HEK293 (cell line): ENCODE data around the gene BICRAL.

ENCODE experiments used
- CTCF ChIA-PET: fragments of 350-600 bp; formaldehyde crosslinking; extraction: SDS; loops from one replicate; lab custom pipeline; 2021; ENCODE audit warnings: antibody characterized with exemption; lab: Yijun Ruan, JAX
- POLR2A ChIA-PET: fragments of 300-600 bp; formaldehyde crosslinking; extraction: SDS; loops from one replicate; lab custom pipeline; 2020; ENCODE audit warnings: antibody characterized with exemption, inconsistent platforms; lab: Yijun Ruan, JAX
- H3K27ac ChIP-seq: fragments of 200-500 bp; sonication (Bioruptor generic); 2 replicates; pipeline ENCODE4 v1.5.1; 2014; ENCODE audit warnings: low read depth, low read length, control low read depth, inconsistent platforms; ENCODE audit errors: extremely low read depth
- H3K36me3 ChIP-seq, 2 experiments: fragments of 200-500 bp in 1 of 2; sonication (Bioruptor generic) in 1 of 2; 1 replicate in 1 of 2; 2 replicates in 1 of 2; pipeline ENCODE4 v1.5.1; 2014 to 2017; ENCODE audit warnings: inconsistent platforms in 2 of 2, low read length in 2 of 2; ENCODE audit not compliant: control insufficient read depth in 2 of 2, insufficient read depth in 1 of 2
- H3K4me1 ChIP-seq: fragments of 200-500 bp; sonication (Bioruptor generic); 2 replicates; pipeline ENCODE4 v1.5.1; 2014; ENCODE audit warnings: mild to moderate bottlenecking, low read length, inconsistent platforms; ENCODE audit not compliant: control insufficient read depth, insufficient read depth
- H3K4me3 ChIP-seq: 2 replicates; pipeline ENCODE4 v1.5.1; 2011; ENCODE audit warnings: low read depth, mild to moderate bottlenecking, control low read depth, low read length, moderate library complexity
- H3K9me3 ChIP-seq: fragments of 200-500 bp; sonication (Bioruptor generic); 2 replicates; pipeline ENCODE4 v1.5.1; 2014; ENCODE audit warnings: low read depth, low read length, inconsistent platforms; ENCODE audit not compliant: control insufficient read depth, insufficient read depth
- CTCF ChIP-seq: fragments of 450-650 bp; formaldehyde crosslinking; IDR thresholded peaks from 2 replicates; pipeline ENCODE4 v1.5.1; 2016; ENCODE audit warnings: missing biosample characterization, missing genetic modification characterization
- KLF7 ChIP-seq: fragments of 450-650 bp; formaldehyde crosslinking; IDR thresholded peaks from 2 replicates; pipeline ENCODE4 v1.5.1; 2016; ENCODE audit warnings: missing biosample characterization, missing genetic modification characterization, borderline replicate concordance
- OSR2 ChIP-seq: fragments of 450-650 bp; formaldehyde crosslinking; IDR thresholded peaks from 2 replicates; pipeline ENCODE4 v1.5.1; 2016; ENCODE audit warnings: missing biosample characterization, missing genetic modification characterization
- ZBTB10 ChIP-seq: fragments of 450-650 bp; formaldehyde crosslinking; IDR thresholded peaks from 2 replicates; pipeline ENCODE4 v1.5.1; 2016; ENCODE audit warnings: missing biosample characterization, missing genetic modification characterization
- ZBTB21 ChIP-seq: fragments of 450-650 bp; formaldehyde crosslinking; IDR thresholded peaks from 2 replicates; pipeline ENCODE4 v1.5.1; 2017; ENCODE audit warnings: missing biosample characterization, missing genetic modification characterization
- ZBTB7A ChIP-seq: fragments of 450-650 bp; formaldehyde crosslinking; IDR thresholded peaks from 2 replicates; pipeline ENCODE4 v1.5.1; 2016; ENCODE audit warnings: low read depth, missing biosample characterization, missing genetic modification characterization
- ZNF24 ChIP-seq: fragments of 450-650 bp; formaldehyde crosslinking; IDR thresholded peaks from 2 replicates; pipeline ENCODE4 v1.5.1; 2016; ENCODE audit warnings: missing biosample characterization, missing genetic modification characterization
- ZNF280C ChIP-seq: fragments of 450-650 bp; formaldehyde crosslinking; IDR thresholded peaks from 2 replicates; pipeline ENCODE4 v1.5.1; 2016; ENCODE audit warnings: missing biosample characterization, missing genetic modification characterization
- ZNF37A ChIP-seq: fragments of 450-650 bp; IDR thresholded peaks from 2 replicates; pipeline ENCODE4 v1.5.1; 2018; ENCODE audit warnings: missing biosample characterization, missing genetic modification characterization
- ZNF560 ChIP-seq: fragments of 450-650 bp; formaldehyde crosslinking; IDR thresholded peaks from 2 replicates; pipeline ENCODE4 v1.5.1; 2017; ENCODE audit warnings: missing biosample characterization, missing genetic modification characterization, borderline replicate concordance
- ZNF610 ChIP-seq: fragments of 450-650 bp; formaldehyde crosslinking; IDR thresholded peaks from 2 replicates; pipeline ENCODE4 v1.5.1; 2016; ENCODE audit warnings: missing biosample characterization, missing genetic modification characterization, borderline replicate concordance
- ZNF704 ChIP-seq: fragments of 450-650 bp; formaldehyde crosslinking; IDR thresholded peaks from 2 replicates; pipeline ENCODE4 v1.5.1; 2016; ENCODE audit warnings: missing biosample characterization, missing genetic modification characterization
- ZNF776 ChIP-seq: fragments of 450-650 bp; formaldehyde crosslinking; IDR thresholded peaks from 2 replicates; pipeline ENCODE4 v1.5.0; 2017; ENCODE audit warnings: missing biosample characterization, missing genetic modification characterization, borderline replicate concordance
- ZNF830 ChIP-seq: fragments of 450-650 bp; IDR thresholded peaks from 2 replicates; pipeline ENCODE4 v1.5.0; 2018; ENCODE audit warnings: missing biosample characterization, missing genetic modification characterization, low read depth, mild to moderate bottlenecking, moderate library complexity
- TF ChIP-seq, protein P1 (sequence below): fragments of 450-650 bp; formaldehyde crosslinking; IDR thresholded peaks from 2 replicates; pipeline ENCODE4 v1.5.1; 2017; ENCODE audit warnings: missing biosample characterization, missing genetic modification characterization
- TF ChIP-seq, protein P2 (sequence below): fragments of 450-650 bp; IDR thresholded peaks from 2 replicates; pipeline ENCODE4 v1.5.1; 2018; ENCODE audit warnings: missing biosample characterization, mild to moderate bottlenecking, missing genetic modification characterization

The BICRAL gene

DNA sequence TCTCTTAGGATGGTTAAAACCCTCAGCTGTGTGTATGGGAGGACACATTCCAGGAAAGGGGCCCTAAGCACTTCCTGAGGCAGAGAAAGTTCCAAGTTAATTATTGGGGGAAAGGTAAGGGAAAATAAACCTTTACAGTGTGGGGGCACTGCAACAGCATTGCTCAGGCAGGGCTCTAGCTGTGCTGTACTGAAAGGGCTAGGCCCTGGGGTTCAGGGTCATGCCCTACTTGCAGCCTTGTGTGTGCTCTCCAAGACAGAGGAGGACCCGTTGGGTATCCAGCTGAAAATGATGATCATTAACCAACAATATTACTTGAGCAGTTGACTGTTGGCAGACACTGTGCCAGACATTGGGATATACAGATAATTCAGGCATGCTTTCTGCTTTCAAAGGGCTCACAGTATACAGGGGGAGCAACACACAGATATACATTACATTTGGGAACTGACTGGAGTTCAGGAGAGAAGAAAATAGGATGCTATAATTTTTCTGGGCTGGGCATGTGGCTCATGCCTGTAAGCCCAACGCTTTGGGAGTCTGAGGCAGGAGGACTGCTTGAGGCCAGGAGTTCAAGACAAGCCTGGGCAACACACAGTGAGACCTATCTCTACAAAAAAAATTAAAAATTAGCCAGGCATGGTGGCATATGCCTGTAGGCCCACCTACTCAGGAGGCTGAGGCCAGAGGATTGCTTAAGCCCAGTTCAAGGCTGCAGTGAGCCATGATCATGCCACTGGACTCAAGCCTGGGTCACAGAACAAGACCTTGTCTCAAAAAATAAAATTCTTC, 88.5 kb downstream of the BICRAL start:
- ChIA-PET POLR2A (interaction anchor here (2.1 kb wide), 1 partner anchor 9 kb away, joined by 6 read pairs; the partner anchor contains the start of gene RPL7L1), CTCF (interaction anchor here (1.2 to 1.5 kb wide), 3 partner anchors 31 to 209 kb away, joined by 4 read pairs; no protein-coding TSS in a partner anchor)
- TF ChIP-seq ZNF610 = no peak
- TF ChIP-seq OSR2 (tag by site-specific recombination) = no peak
- no peak for TF ChIP-seq ZNF704
- TF ChIP-seq ZNF776 (tag by site-specific recombination) = no peak
- no peak for TF ChIP-seq ZBTB21 (tag by site-specific recombination)
- TF ChIP-seq KLF7 (tag by site-specific recombination) = no peak
- no peak for TF ChIP-seq ZNF280C (tag by site-specific recombination)
- TF ChIP-seq ZBTB7A (tag by site-specific recombination) = no peak
- TF ChIP-seq, protein P1, sequence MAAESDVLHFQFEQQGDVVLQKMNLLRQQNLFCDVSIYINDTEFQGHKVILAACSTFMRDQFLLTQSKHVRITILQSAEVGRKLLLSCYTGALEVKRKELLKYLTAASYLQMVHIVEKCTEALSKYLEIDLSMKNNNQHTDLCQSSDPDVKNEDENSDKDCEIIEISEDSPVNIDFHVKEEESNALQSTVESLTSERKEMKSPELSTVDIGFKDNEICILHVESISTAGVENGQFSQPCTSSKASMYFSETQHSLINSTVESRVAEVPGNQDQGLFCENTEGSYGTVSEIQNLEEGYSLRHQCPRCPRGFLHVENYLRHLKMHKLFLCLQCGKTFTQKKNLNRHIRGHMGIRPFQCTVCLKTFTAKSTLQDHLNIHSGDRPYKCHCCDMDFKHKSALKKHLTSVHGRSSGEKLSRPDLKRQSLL (tag by site-specific recombination) = no peak
- no peak for TF ChIP-seq ZNF24 (tag by site-specific recombination)
- TF ChIP-seq ZNF830 (tag by site-specific recombination) = no peak
- TF ChIP-seq ZNF37A (tag by site-specific recombination) = no peak
- TF ChIP-seq, protein P2, sequence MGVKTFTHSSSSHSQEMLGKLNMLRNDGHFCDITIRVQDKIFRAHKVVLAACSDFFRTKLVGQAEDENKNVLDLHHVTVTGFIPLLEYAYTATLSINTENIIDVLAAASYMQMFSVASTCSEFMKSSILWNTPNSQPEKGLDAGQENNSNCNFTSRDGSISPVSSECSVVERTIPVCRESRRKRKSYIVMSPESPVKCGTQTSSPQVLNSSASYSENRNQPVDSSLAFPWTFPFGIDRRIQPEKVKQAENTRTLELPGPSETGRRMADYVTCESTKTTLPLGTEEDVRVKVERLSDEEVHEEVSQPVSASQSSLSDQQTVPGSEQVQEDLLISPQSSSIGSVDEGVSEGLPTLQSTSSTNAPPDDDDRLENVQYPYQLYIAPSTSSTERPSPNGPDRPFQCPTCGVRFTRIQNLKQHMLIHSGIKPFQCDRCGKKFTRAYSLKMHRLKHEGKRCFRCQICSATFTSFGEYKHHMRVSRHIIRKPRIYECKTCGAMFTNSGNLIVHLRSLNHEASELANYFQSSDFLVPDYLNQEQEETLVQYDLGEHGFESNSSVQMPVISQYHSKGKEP (tag by site-specific recombination) = no peak
- no peak for TF ChIP-seq ZNF560 (tag by site-specific recombination)
- no peak for TF ChIP-seq CTCF
- no peak for TF ChIP-seq ZBTB10 (tag by site-specific recombination)
- no peaks in the 10 kb centered on the region for H3K9me3 ChIP-seq
- no peak overlapping the region for H3K4me3 ChIP-seq
- no peaks in the 10 kb centered on the region for H3K36me3 ChIP-seq
- no peaks in the 10 kb centered on the region for H3K4me1 ChIP-seq
- H3K27ac ChIP-seq = no peak overlapping the region
